GM13976 (cell line): ENCODE results near the gene CACNA2D4.

Experiments
- DNase-seq: peaks from one replicate; pipeline ENCODE4 v3.0.0; 2012; ENCODE audit warnings: low spot score
- in situ Hi-C: fragments of 300-500 bp; cut with MboI; formaldehyde crosslinking; loops from one replicate; pipeline ENCODE4 v1.12.0; 2022; ENCODE audit warnings: low sequenced_read_pairs, mixed read lengths, inconsistent platforms; ENCODE audit not compliant: unreplicated experiment
- TF ChIP-seq, protein P1 (sequence below): IDR thresholded peaks from 2 replicates; pipeline ENCODE4 v1.5.1; 2012; ENCODE audit warnings: borderline replicate concordance, mild to moderate bottlenecking; ENCODE audit not compliant: insufficient read depth; ENCODE audit errors: extremely low read depth, missing control alignments, control extremely low read depth

Gene CACNA2D4

GRCh38 chr12:1857086-1857485, 61.4 kb downstream of the CACNA2D4 start:
- TF ChIP-seq, protein P1, sequence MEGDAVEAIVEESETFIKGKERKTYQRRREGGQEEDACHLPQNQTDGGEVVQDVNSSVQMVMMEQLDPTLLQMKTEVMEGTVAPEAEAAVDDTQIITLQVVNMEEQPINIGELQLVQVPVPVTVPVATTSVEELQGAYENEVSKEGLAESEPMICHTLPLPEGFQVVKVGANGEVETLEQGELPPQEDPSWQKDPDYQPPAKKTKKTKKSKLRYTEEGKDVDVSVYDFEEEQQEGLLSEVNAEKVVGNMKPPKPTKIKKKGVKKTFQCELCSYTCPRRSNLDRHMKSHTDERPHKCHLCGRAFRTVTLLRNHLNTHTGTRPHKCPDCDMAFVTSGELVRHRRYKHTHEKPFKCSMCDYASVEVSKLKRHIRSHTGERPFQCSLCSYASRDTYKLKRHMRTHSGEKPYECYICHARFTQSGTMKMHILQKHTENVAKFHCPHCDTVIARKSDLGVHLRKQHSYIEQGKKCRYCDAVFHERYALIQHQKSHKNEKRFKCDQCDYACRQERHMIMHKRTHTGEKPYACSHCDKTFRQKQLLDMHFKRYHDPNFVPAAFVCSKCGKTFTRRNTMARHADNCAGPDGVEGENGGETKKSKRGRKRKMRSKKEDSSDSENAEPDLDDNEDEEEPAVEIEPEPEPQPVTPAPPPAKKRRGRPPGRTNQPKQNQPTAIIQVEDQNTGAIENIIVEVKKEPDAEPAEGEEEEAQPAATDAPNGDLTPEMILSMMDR = no peak
- DNase-seq = no peak
- in situ Hi-C loops = no loop called here

GRCh38 chr12:1855241-1855640, 63.2 kb downstream of the CACNA2D4 start:
- in situ Hi-C loops = no loop called here
- DNase-seq = no peak
- TF ChIP-seq, protein P1 = no peak

DNA sequence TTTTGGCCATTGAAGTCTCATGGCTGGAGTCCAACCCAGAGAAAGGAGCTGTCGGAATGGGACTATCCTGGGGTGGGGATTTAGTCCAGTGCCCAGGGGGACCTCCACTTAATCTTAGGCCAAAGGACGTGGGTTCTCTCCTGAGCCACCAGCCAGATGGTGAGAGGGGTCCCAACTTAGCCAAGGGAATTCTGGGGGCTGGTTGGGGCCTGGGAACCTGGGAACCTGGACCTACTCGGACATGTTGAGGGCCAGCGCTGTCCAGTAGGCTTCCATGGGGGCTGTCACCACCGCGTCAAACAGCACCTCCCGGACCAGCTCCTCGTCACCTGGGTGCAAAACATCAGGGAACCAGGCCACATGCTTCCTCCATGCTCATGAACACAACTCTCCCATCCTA, 64.7 kb downstream of the CACNA2D4 start:
- no peak for DNase-seq
- TF ChIP-seq, protein P1 = no peak
- in situ Hi-C loops = no loop called here

- no peak for DNase-seq
- TF ChIP-seq, protein P1 = no peak
- in situ Hi-C loops = no loop called here
Observed at GRCh38 chr12:1852076-1852475, 66.4 kb downstream of the CACNA2D4 start.

DNA sequence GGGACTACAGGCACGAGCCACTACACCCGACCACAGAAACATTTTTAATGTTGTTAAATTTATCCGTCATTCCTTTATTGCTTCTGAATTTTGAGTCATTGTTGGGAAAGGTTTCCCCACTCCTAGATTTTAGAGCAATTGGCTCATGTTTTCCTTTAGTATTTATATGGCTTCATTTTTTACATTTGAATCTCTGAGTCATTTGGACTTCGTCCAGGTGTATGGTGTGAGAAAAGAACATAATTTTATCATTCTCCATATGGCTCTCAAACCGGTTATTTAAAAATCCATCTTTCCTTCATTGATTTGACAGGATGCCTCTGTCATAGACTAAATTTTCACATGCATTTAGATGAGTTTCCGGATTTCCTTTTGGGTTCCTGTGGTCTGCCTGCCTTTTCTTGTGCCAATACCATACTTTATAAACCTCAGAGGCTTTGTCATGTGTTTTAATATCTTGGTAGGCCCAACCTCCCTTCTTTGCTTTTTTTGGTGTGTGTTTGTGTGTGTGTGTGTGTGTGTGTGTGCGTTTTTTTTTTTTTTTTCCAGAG, 67.2 kb downstream of the CACNA2D4 start:
- DNase-seq = no peak
- TF ChIP-seq, protein P1 = no peak
- in situ Hi-C loops = no loop called here

DNA sequence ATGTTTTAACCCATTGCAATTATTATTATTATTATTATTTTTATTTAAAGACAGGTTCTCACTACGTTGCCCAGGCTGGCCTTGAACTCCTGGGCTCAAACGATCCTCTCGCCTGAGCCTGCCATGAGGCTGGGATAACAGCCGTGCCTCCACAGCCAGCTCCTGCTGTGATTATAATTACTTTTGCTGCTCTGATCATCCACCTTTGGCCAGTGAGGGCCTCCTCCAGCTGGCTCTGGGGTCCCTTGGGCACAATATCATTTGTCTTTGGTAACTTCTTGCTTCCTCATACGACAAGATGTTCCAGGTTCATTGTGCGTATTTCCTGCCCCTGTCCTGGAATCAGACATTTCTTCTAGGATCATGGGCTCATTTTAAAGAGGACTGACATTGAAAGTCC, 69.7 kb downstream of the CACNA2D4 start:
- no peak for DNase-seq
- TF ChIP-seq, protein P1 = no peak
- in situ Hi-C loops = no loop called here
